Omental fat pad (tissue), 4 donors: ENCODE results near the gene RFLNA. TPM values are rescaled to one million over a fixed set of nuclear protein-coding genes. Genes with fewer than 3 reads are reported as not detected.

Experiments used
- ATAC-seq: fragments of 150-250 bp; one replicate; pipeline ENCODE4 v1.9.1; 2016; ENCODE audit warnings: mild to moderate bottlenecking, moderate library complexity; ENCODE audit not compliant: low FRiP score
- DNase-seq: peaks from one replicate; pipeline ENCODE4 v3.0.0-alpha.2; 2019; ENCODE audit warnings: low spot score
- CTCF ChIP-seq, 3 donors: fragments of 450-650 bp; IDR thresholded peaks; one replicate each; pipeline ENCODE4 v1.5.1; 2016 to 2017; ENCODE audit warnings: antibody characterized with exemption in 3 of 3, mild to moderate bottlenecking in 3 of 3, moderate library complexity in 2 of 3
- total RNA-seq, 4 donors: library from RNA; depleted of rRNA; stranded (reverse); fragments of >200 nt; gene quantifications; one replicate each; pipeline ENCODE4 v1.1.0, GENCODE V29; 2016

Gene RFLNA
- total RNA-seq, 4 donors from 2014 or later = 0.32 to 23.3 (median 5.1) TPM

- TF ChIP-seq CTCF (IDR thresholded peaks at IDR 0.05) = no peak
- no peak for ATAC-seq
These were observed 35.5 kb upstream of the RFLNA start for GRCh38 chr12:124259154-124260066.

GRCh38 chr12:124261885-124262284 is 33.0 kb upstream of the RFLNA start:
- TF ChIP-seq CTCF (IDR thresholded peaks at IDR 0.05) = no peak
- ATAC-seq = no peak

More at GRCh38 chr12:124259154-124260066, 35.5 kb upstream of the RFLNA start:
- no peak for DNase-seq

GRCh38 chr12:124264089-124264795 is 30.7 kb upstream of the RFLNA start:
- no peak for TF ChIP-seq CTCF (IDR thresholded peaks at IDR 0.05)
- no peak for ATAC-seq
- no peak for DNase-seq

More at GRCh38 chr12:124261885-124262284, 33.0 kb upstream of the RFLNA start:
- no peak for DNase-seq

GRCh38 chr12:124264879-124265278 is 30.0 kb upstream of the RFLNA start:
- DNase-seq (no peak), ATAC-seq (no peak)
- TF ChIP-seq CTCF (IDR thresholded peaks at IDR 0.05) = no peak

GRCh38 chr12:124267205-124267778 is 27.6 kb upstream of the RFLNA start:
- no peak for TF ChIP-seq CTCF (IDR thresholded peaks at IDR 0.05)
- no peak for ATAC-seq
- no peak for DNase-seq

- TF ChIP-seq CTCF (IDR thresholded peaks at IDR 0.05) = no peak
- ATAC-seq (no peak), DNase-seq (no peak)
These were observed 24.2 kb upstream of the RFLNA start for GRCh38 chr12:124270671-124271070.
